GM21360 (cell line): ENCODE data around the gene CYB561D1.
"Not testable (repeated sequence)": the region's sequence is repeated elsewhere in the genome, so short reads cannot be mapped to it uniquely, and the experiment has no call there.

Source experiments
- ATAC-seq: cut with Tn5 transposase; IDR thresholded peaks from one replicate; pipeline ENCODE4 v1.9.1; 2021; ENCODE audit warnings: mild to moderate bottlenecking, moderate library complexity; ENCODE audit not compliant: unreplicated experiment

CYB561D1 gene

GRCh38 chr1:109493805-109494539 lies at the start of gene CYB561D1:
TSS of gene CYB561D1 (plus strand) at chr1:109494094. CDS start at chr1:109494140, 46 bp downstream.
- ATAC-seq, result peak; percentile 70

GRCh38 chr1:109444346-109444745 lies 49.5 kb upstream of the CYB561D1 start:
- no peak for ATAC-seq

GRCh38 chr1:109445949-109446695 lies 47.8 kb upstream of the CYB561D1 start:
- not testable (repeated sequence) for ATAC-seq

GRCh38 chr1:109447524-109447923 lies 46.4 kb upstream of the CYB561D1 start:
- no peak for ATAC-seq

- ATAC-seq, result no peak
These were observed 39.3 kb upstream of the CYB561D1 start for GRCh38 chr1:109454497-109455133.

GRCh38 chr1:109457819-109458218 lies 36.1 kb upstream of the CYB561D1 start:
- no peak for ATAC-seq

GRCh38 chr1:109466125-109466451 lies 27.8 kb upstream of the CYB561D1 start:
- no peak for ATAC-seq

- ATAC-seq, result no peak
These were observed 27.2 kb upstream of the CYB561D1 start, which contains the start of gene SYPL2 for GRCh38 chr1:109466452-109467300. TSS of gene SYPL2 (plus strand) at chr1:109466546. CDS start at chr1:109466844, 298 bp downstream.

- ATAC-seq, result no peak
These were observed 26.6 kb upstream of the CYB561D1 start for GRCh38 chr1:109467301-109467777.

- ATAC-seq, result no peak
These were observed 25.8 kb upstream of the CYB561D1 start for GRCh38 chr1:109468061-109468460.

- ATAC-seq, result no peak
These were observed 25.0 kb upstream of the CYB561D1 start for GRCh38 chr1:109468903-109469302.

GRCh38 chr1:109470245-109470644 lies 23.6 kb upstream of the CYB561D1 start:
- ATAC-seq, result no peak

GRCh38 chr1:109472779-109473178 lies 21.1 kb upstream of the CYB561D1 start:
- no peak for ATAC-seq

GRCh38 chr1:109473284-109474057 lies 20.4 kb upstream of the CYB561D1 start:
- not testable (repeated sequence) for ATAC-seq

- no peak for ATAC-seq
These were observed 19.2 kb upstream of the CYB561D1 start for GRCh38 chr1:109474697-109475096.

- ATAC-seq, result no peak
These were observed 18.6 kb upstream of the CYB561D1 start for GRCh38 chr1:109475261-109475660.

- ATAC-seq, result no peak
These were observed 17.1 kb upstream of the CYB561D1 start for GRCh38 chr1:109476825-109477224.

- no peak for ATAC-seq
These were observed 16.1 kb upstream of the CYB561D1 start for GRCh38 chr1:109477821-109478220.

GRCh38 chr1:109478806-109479205 lies 15.1 kb upstream of the CYB561D1 start:
- no peak for ATAC-seq

GRCh38 chr1:109479311-109479710 lies 14.6 kb upstream of the CYB561D1 start:
- no peak for ATAC-seq
